Type B pancreatic cell (in vitro differentiated cells): ENCODE measurements around the gene MLLT1. TPM values are rescaled to one million over a fixed set of nuclear protein-coding genes. Genes with fewer than 3 reads are reported as not detected.

Experiments
- DNase-seq: peaks from one replicate; pipeline ENCODE4 v3.0.0; 2021; ENCODE audit warnings: mixed read lengths; ENCODE audit not compliant: unreplicated experiment; ENCODE audit errors: extremely low spot score
- H3K27ac Mint-ChIP-seq: 2 replicates; pipeline ENCODE4 v1.8.0; 2021; ENCODE audit warnings: mild to moderate bottlenecking, mixed read lengths
- H3K27me3 Mint-ChIP-seq: 2 replicates; pipeline ENCODE4 v1.8.0; 2021; ENCODE audit warnings: mixed read lengths
- H3K36me3 Mint-ChIP-seq: 2 replicates; pipeline ENCODE4 v1.8.0; 2021; ENCODE audit warnings: mixed read lengths
- H3K4me1 Mint-ChIP-seq: one replicate; pipeline ENCODE4 v1.8.0; 2021; ENCODE audit warnings: mixed read lengths; ENCODE audit not compliant: unreplicated experiment
- H3K4me3 Mint-ChIP-seq: 2 replicates; pipeline ENCODE4 v1.8.0; 2021; ENCODE audit warnings: mild to moderate bottlenecking, mixed read lengths
- H3K9me3 Mint-ChIP-seq: 2 replicates; pipeline ENCODE4 v1.8.0; 2021; ENCODE audit warnings: mixed read lengths
- total RNA-seq: library from RNA; stranded (reverse); gene quantifications from 2 replicates; pipeline ENCODE4 v1.2.1, GENCODE V29; 2021; ENCODE audit warnings: low replicate concordance
- TF ChIP-seq, protein P1 (sequence below): fragments of 200-600 bp; sonication (generic); conservative IDR thresholded peaks from 2 replicates; pipeline ENCODE4 v1.5.0; 2021; ENCODE audit warnings: antibody characterized with exemption, mild to moderate bottlenecking

The MLLT1 gene
- total RNA-seq, 1 donor from 2014 or later, result 106 TPM

DNA sequence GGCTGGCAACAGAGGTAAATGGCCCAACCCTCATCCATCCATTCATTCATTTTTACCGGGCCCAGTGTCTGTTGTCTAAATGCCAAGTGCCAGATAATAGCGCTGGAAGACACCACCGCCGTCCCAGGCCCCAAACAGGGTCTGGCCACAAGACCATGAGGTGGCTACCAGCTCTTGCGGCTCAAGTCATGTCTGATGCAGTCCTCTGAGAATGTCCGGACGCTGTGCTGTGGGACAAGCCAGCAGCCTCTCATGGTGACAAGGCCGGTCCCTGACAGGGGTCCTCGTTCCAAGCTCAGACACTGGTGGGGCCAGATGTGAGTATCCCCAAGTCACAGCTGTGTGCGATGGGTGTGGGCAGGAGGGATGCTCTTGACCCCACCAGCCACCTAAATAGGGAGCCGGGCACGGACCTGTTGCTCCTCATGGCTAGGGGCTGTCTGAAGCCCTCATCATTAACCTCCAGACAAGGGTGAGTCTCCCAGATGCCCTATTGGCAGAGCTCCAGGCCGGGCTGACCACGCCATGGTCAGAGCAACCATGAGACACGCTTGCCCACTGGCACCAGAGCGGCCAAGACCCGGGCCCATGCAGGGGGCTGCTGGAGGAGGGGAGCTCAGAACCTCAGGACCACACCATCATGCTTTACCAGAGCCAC is 58.4 kb downstream of the MLLT1 start:
- Mint-ChIP-seq H3K4me3 (no peak overlapping the region), H3K4me1 (peaks cover 4% of the 10 kb centered on the region), H3K27ac (no peak overlapping the region), H3K9me3 (no peaks in the 10 kb centered on the region), H3K27me3 (no peaks in the 10 kb centered on the region), H3K36me3 (peaks cover 3% of the 10 kb centered on the region)
- DNase-seq, result no peak
- TF ChIP-seq, protein P1, sequence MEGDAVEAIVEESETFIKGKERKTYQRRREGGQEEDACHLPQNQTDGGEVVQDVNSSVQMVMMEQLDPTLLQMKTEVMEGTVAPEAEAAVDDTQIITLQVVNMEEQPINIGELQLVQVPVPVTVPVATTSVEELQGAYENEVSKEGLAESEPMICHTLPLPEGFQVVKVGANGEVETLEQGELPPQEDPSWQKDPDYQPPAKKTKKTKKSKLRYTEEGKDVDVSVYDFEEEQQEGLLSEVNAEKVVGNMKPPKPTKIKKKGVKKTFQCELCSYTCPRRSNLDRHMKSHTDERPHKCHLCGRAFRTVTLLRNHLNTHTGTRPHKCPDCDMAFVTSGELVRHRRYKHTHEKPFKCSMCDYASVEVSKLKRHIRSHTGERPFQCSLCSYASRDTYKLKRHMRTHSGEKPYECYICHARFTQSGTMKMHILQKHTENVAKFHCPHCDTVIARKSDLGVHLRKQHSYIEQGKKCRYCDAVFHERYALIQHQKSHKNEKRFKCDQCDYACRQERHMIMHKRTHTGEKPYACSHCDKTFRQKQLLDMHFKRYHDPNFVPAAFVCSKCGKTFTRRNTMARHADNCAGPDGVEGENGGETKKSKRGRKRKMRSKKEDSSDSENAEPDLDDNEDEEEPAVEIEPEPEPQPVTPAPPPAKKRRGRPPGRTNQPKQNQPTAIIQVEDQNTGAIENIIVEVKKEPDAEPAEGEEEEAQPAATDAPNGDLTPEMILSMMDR, result no peak

DNA sequence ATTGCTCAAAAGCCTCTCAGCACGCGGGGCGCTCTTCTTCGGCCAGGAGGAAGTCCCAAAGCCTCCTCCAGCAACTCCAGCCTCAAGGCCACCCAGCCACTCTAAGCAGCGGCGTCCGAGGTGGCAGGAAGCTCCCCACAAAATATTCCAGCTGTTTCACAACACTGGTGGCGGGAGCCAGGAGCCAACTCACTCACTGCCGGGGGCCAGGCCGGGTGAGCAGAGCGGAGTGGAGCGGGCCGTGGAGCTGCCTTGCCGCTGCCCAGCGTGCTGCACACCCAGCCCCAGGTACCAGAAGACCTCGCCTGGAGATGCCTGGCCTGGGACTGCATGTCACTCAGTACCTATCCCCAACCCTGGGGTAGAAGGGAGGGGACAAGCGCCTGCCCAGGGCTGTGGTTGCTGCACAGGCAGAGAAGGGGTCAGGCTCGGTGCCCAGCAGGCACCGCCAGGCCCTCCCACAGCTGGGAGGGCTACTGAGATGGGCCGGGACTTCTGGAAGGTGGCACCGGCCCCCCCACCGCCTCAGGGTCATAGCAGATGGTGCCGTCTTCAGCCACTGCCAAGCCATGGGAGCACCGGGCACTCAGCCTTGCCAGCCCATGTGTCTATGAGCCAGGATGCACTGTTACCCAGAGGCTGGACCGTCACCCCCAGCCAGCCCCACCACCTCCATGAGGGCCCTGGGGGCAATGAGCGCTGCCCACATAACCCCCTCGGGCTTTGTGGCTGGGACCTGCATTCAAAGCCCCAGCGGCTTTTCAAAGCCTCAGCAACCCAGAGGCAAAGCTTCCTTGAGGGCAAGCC is 59.2 kb downstream of the MLLT1 start:
- peaks cover 3% of the 10 kb centered on the region for H3K36me3 Mint-ChIP-seq
- H3K27ac Mint-ChIP-seq, result no peak overlapping the region
- H3K4me1 Mint-ChIP-seq, result peaks cover 4% of the 10 kb centered on the region
- TF ChIP-seq, protein P1, result no peak
- no peaks in the 10 kb centered on the region for H3K27me3 Mint-ChIP-seq
- DNase-seq, result no peak
- no peak overlapping the region for H3K4me3 Mint-ChIP-seq
- no peaks in the 10 kb centered on the region for H3K9me3 Mint-ChIP-seq

DNA sequence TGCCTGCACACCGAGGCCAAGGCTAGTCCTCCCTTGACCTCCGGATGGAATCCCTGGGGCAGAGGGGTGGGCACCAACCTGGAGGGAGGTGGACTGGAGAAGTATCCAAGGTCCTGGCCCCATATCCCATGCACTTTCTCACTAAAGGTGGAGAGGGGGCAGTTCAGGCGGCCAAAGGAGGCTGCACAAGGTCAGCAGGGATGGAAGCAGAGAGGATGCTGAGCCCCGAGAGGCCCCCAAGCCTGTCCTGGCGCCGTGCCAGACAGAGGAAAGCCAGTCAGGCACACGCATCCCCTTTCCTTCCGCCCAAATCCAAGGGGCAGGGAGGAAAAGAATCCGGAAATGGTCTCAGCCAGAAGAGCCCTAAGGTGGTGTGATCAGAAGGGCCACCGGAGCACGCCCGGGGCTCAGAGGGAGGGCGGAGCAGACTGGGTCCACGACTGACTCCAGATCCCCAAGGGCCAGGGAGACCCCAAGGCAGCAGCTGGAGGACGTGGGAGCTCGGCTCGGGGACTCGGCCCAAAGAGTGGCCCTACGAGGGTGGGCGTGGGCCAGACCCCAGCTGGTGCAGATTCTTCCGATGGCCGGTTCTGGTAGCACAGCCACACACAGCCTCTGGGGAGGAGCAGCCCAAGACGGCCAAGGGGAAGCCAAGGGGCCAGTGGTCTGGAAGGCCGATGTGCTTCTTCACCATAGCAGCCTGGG is 60.0 kb downstream of the MLLT1 start:
- H3K27ac Mint-ChIP-seq, result no peak overlapping the region
- H3K36me3 Mint-ChIP-seq, result peaks cover 3% of the 10 kb centered on the region
- H3K27me3 Mint-ChIP-seq, result no peaks in the 10 kb centered on the region
- DNase-seq, result no peak
- no peaks in the 10 kb centered on the region for H3K9me3 Mint-ChIP-seq
- H3K4me1 Mint-ChIP-seq, result peaks cover 4% of the 10 kb centered on the region
- H3K4me3 Mint-ChIP-seq, result no peak overlapping the region
- TF ChIP-seq, protein P1, result no peak

DNA sequence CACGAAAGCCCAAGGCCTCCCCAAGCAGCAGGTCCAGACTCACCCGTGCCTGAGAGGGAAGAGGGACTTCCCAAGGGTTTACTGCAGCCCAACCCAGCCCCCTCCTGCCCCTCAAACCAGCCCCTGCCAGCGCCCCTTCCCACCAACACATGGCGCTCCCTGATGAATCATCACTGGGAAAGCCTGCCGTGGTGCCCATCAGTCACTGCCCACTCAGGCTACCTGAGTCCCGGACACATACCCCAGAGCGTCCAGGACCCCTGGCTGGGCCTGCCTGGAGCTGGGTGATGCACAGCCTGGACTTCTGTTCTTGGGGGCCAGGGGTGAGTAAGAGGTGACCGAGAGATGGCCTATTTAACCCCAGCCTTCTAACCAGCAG is 60.6 kb downstream of the MLLT1 start:
- Mint-ChIP-seq H3K27ac (no peak overlapping the region), H3K9me3 (no peaks in the 10 kb centered on the region), H3K36me3 (peaks cover 3% of the 10 kb centered on the region), H3K4me1 (peaks cover 4% of the 10 kb centered on the region), H3K27me3 (no peaks in the 10 kb centered on the region), H3K4me3 (no peak overlapping the region)
- TF ChIP-seq, protein P1, result no peak
- no peak for DNase-seq

DNA sequence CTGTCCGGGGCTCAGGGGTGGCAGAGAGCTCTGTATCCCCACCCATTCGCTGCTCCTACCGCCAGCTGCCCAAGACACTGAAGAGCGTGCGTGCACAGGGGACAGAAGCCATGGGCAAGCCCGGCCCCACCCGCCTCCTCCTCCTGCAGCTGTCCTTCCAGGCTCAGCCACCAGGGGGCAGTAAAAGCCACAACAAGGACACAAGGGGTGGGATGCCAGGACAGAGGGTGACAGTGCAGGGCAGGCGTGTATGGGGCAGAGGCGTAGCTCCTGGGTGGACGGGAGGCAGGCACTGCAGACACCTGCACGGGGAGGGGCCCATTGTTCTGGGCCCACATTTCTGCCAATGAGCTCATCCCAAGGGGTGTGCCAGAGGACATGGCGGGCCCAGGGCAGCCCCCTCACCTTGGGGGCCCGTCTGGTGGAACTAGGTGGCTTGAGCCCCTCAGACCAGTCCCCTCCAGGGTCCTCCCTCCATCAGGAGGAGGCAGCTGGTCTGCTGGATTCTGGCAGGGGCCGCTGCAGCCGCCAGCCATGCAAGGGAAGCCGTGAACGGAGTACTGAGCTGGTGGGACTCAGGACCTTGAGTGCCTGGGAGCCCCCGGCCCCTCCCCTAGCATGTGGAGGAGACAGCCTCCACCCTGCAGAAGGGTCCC is 61.2 kb downstream of the MLLT1 start:
- Mint-ChIP-seq H3K4me1 (peaks cover 4% of the 10 kb centered on the region), H3K27me3 (no peaks in the 10 kb centered on the region), H3K9me3 (no peaks in the 10 kb centered on the region), H3K4me3 (peak overlapping the region; percentile 68), H3K27ac (peak overlapping the region; percentile 34), H3K36me3 (peaks cover 3% of the 10 kb centered on the region)
- TF ChIP-seq, protein P1, result peak; percentile 93
- peak; percentile 89 for DNase-seq
